IMR-90 (cell line): ENCODE measurements around the gene PEX5. TPM values are rescaled to one million over a fixed set of nuclear protein-coding genes. Genes with fewer than 3 reads are reported as not detected.

Experiments
- ATAC-seq: fragments of 200-7000 bp; cut with Tn5 transposase; 2 replicates; pipeline ENCODE4 v1.9.1; 2020; ENCODE audit warnings: low read depth, mild to moderate bottlenecking, moderate library complexity
- BruUV-seq: library from RNA; stranded (reverse); fragments of 400-500 nt; replicated peaks from 2 replicates; lab custom pipeline; 2021; lab: Mats Ljungman, UMichigan
- CTCF ChIA-PET: fragments of 300-600 bp; formaldehyde crosslinking; extraction: SDS; loops from one replicate; lab custom pipeline; 2021; ENCODE audit warnings: antibody characterized with exemption; lab: Yijun Ruan, JAX
- POLR2A ChIA-PET: fragments of 300-600 bp; sonication (Branson Sonifier 250); formaldehyde crosslinking; loops from one replicate; lab custom pipeline; 2022; ENCODE audit warnings: antibody characterized with exemption; ENCODE audit not compliant: unreplicated experiment; lab: Charles Lee
- DNase-seq: peaks from one replicate; pipeline ENCODE4 v3.0.0; 2013
- H2AFZ ChIP-seq: replicated peaks from 2 replicates; pipeline ENCODE3; 2013; ENCODE audit warnings: low read length, mild to moderate bottlenecking; ENCODE audit not compliant: poor library complexity
- H2AK5ac ChIP-seq: 2 replicates; pipeline ENCODE4 v1.6.1; 2013; ENCODE audit warnings: low read depth, low read length, inconsistent platforms
- H2AK9ac ChIP-seq: replicated peaks from 2 replicates; pipeline ENCODE3; 2013; ENCODE audit warnings: mild to moderate bottlenecking, low read depth, low read length, moderate library complexity; ENCODE audit not compliant: poor library complexity
- H2BK120ac ChIP-seq: 2 replicates; pipeline ENCODE4 v1.6.1; 2013; ENCODE audit warnings: low read depth, low read length, inconsistent platforms
- H2BK15ac ChIP-seq: 3 replicates; pipeline ENCODE4 v1.6.1; 2013; ENCODE audit warnings: low read depth, low read length, inconsistent platforms
- H2BK20ac ChIP-seq: 2 replicates; pipeline ENCODE4 v1.6.1; 2013; ENCODE audit warnings: low read depth, mild to moderate bottlenecking, inconsistent platforms, low read length, moderate library complexity
- H2BK5ac ChIP-seq: 2 replicates; pipeline ENCODE4 v1.6.1; 2013; ENCODE audit warnings: mild to moderate bottlenecking, low read depth, low read length, inconsistent platforms; ENCODE audit not compliant: poor library complexity, severe bottlenecking
- H3K14ac ChIP-seq: replicated peaks from 2 replicates; pipeline ENCODE4 v1.6.1; 2013; ENCODE audit warnings: low read depth, low read length, inconsistent platforms
- H3K18ac ChIP-seq: 2 replicates; pipeline ENCODE4 v1.6.1; 2013; ENCODE audit warnings: low read depth, low read length, control low read depth
- H3K23ac ChIP-seq: 2 replicates; pipeline ENCODE4 v1.6.1; 2013; ENCODE audit warnings: low read depth, low read length, inconsistent platforms
- H3K27ac ChIP-seq: 2 replicates; pipeline ENCODE4 v1.5.1; 2013; ENCODE audit warnings: mild to moderate bottlenecking, control low read depth, low read length; ENCODE audit not compliant: insufficient read depth
- H3K27me3 ChIP-seq: 2 replicates; pipeline ENCODE4 v1.6.1; 2013; ENCODE audit warnings: low read length; ENCODE audit not compliant: control insufficient read depth, insufficient read depth
- H3K36me3 ChIP-seq: 2 replicates; pipeline ENCODE4 v1.6.1; 2013; ENCODE audit warnings: low read length, mixed read lengths; ENCODE audit not compliant: control insufficient read depth, insufficient read depth
- H3K4ac ChIP-seq: 2 replicates; pipeline ENCODE4 v1.6.1; 2013; ENCODE audit warnings: low read depth, low read length, inconsistent platforms
- H3K4me1 ChIP-seq: 2 replicates; pipeline ENCODE4 v1.6.1; 2013; ENCODE audit warnings: low read length, mixed read lengths; ENCODE audit not compliant: control insufficient read depth, insufficient read depth
- H3K4me2 ChIP-seq: 2 replicates; pipeline ENCODE4 v1.6.1; 2013; ENCODE audit warnings: low read depth, mild to moderate bottlenecking, control low read depth, low read length, moderate library complexity
- H3K4me3 ChIP-seq: 2 replicates; pipeline ENCODE4 v1.5.1; 2013; ENCODE audit warnings: low read depth, mild to moderate bottlenecking, control low read depth, low read length, moderate library complexity; ENCODE audit not compliant: insufficient read depth
- H3K56ac ChIP-seq: 2 replicates; pipeline ENCODE4 v1.6.1; 2013; ENCODE audit warnings: low read length, inconsistent platforms; ENCODE audit not compliant: insufficient read depth; ENCODE audit errors: extremely low read depth
- H3K79me1 ChIP-seq, 2 experiments: 2 replicates each; pipeline ENCODE4 v1.6.1; 2013; ENCODE audit warnings: low read length in 2 of 2, inconsistent platforms in 1 of 2, low read depth in 1 of 2
- H3K9ac ChIP-seq: 2 replicates; pipeline ENCODE4 v1.6.1; 2013; ENCODE audit warnings: low read depth, low read length, control low read depth
- H3K9me1 ChIP-seq: 2 replicates; pipeline ENCODE4 v1.6.1; 2013; ENCODE audit warnings: low read length, inconsistent platforms; ENCODE audit not compliant: insufficient read depth
- H3K9me3 ChIP-seq: 2 replicates; pipeline ENCODE4 v1.6.1; 2013; ENCODE audit warnings: low read length; ENCODE audit not compliant: control insufficient read depth, insufficient read depth
- H4K20me1 ChIP-seq: 2 replicates; pipeline ENCODE4 v1.6.1; 2013; ENCODE audit warnings: low read length, inconsistent platforms; ENCODE audit not compliant: insufficient read depth
- H4K5ac ChIP-seq: 2 replicates; pipeline ENCODE4 v1.6.1; 2013; ENCODE audit warnings: mild to moderate bottlenecking, low read depth, low read length, control low read depth
- H4K8ac ChIP-seq, 2 experiments: 2 replicates each; pipeline ENCODE4 v1.6.1; 2013; ENCODE audit warnings: low read depth in 2 of 2, low read length in 2 of 2, control low read depth in 1 of 2, inconsistent platforms in 1 of 2
- H4K91ac ChIP-seq: 2 replicates; pipeline ENCODE4 v1.6.1; 2013; ENCODE audit warnings: low read depth, low read length, inconsistent platforms; ENCODE audit not compliant: insufficient read depth
- BHLHE40 ChIP-seq: fragments of 150-350 bp; IDR thresholded peaks from 2 replicates; pipeline ENCODE4 v1.6.1; 2016; ENCODE audit warnings: mild to moderate bottlenecking, low read depth, low read length
- CEBPB ChIP-seq: IDR thresholded peaks from 2 replicates; pipeline ENCODE4 v1.6.1; 2012; ENCODE audit warnings: low read depth, low read length, improper control_type of control experiment
- CHD1 ChIP-seq: IDR thresholded peaks from 2 replicates; pipeline ENCODE4 v1.6.1; 2012; ENCODE audit warnings: low read depth, low read length, improper control_type of control experiment
- ELK1 ChIP-seq: fragments of 150-350 bp; IDR thresholded peaks from 2 replicates; pipeline ENCODE4 v1.6.1; 2016; ENCODE audit warnings: low read depth, mild to moderate bottlenecking, low read length, moderate library complexity, borderline replicate concordance
- FOS ChIP-seq: fragments of 150-350 bp; IDR thresholded peaks from 2 replicates; pipeline ENCODE4 v1.6.1; 2016; ENCODE audit warnings: low read depth, low read length
- MAFK ChIP-seq: IDR thresholded peaks from 2 replicates; pipeline ENCODE4 v1.6.1; 2012; ENCODE audit warnings: low read depth, low read length, improper control_type of control experiment
- MAZ ChIP-seq: IDR thresholded peaks from 2 replicates; pipeline ENCODE4 v1.6.1; 2012; ENCODE audit warnings: low read depth, mild to moderate bottlenecking, low read length, improper control_type of control experiment, moderate library complexity, borderline replicate concordance
- MXI1 ChIP-seq: IDR thresholded peaks from 2 replicates; pipeline ENCODE4 v1.6.1; 2012; ENCODE audit warnings: low read depth, mild to moderate bottlenecking, low read length, moderate library complexity, borderline replicate concordance
- POLR2A ChIP-seq: IDR thresholded peaks from 2 replicates; pipeline ENCODE4 v1.6.1; 2012; ENCODE audit warnings: mild to moderate bottlenecking, low read depth, low read length
- RAD21 ChIP-seq: IDR thresholded peaks from 2 replicates; pipeline ENCODE4 v1.6.1; 2012; ENCODE audit warnings: low read length, improper control_type of control experiment
- RCOR1 ChIP-seq: IDR thresholded peaks from 2 replicates; pipeline ENCODE4 v1.6.1; 2012; ENCODE audit warnings: mild to moderate bottlenecking, low read length, improper control_type of control experiment; ENCODE audit not compliant: insufficient replicate concordance
- RFX5 ChIP-seq: IDR thresholded peaks from 2 replicates; pipeline ENCODE4 v1.8.0; 2012; ENCODE audit warnings: low read depth, mild to moderate bottlenecking, low read length, moderate library complexity
- SMC3 ChIP-seq: fragments of 150-350 bp; IDR thresholded peaks from 2 replicates; pipeline ENCODE4 v1.6.1; 2016; ENCODE audit warnings: low read depth, mild to moderate bottlenecking, antibody characterized with exemption, low read length, moderate library complexity
- USF2 ChIP-seq: fragments of 150-350 bp; IDR thresholded peaks from 2 replicates; pipeline ENCODE4 v1.6.1; 2017; ENCODE audit warnings: mild to moderate bottlenecking, antibody characterized with exemption, low read length, low read depth
- WGBS, 2 experiments: methylation state at CpG; one replicate each; pipeline versions ENCODE4 v1.1.5 to v1.1.7; 2013; ENCODE audit warnings: missing lambda C conversion rate in 2 of 2; ENCODE audit not compliant: insufficient read length in 1 of 2; ENCODE audit errors: extremely low coverage in 2 of 2; 5-methylcytosine and 5-hydroxymethylcytosine counted together
- dilution Hi-C: fragments of 300-500 bp; cut with HindIII; formaldehyde crosslinking; loops from one replicate; pipeline ENCODE4 v1.14.3; 2018; ENCODE audit warnings: low sequenced_read_pairs; ENCODE audit not compliant: unreplicated experiment
- in situ Hi-C: fragments of 300-500 bp; cut with MboI; formaldehyde crosslinking; loops from 3 replicates; pipeline ENCODE4 v1.14.3; 2019; ENCODE audit warnings: low sequenced_read_pairs, inconsistent platforms, mixed read lengths
- intact Hi-C: fragments of 100-400 bp; cut with micrococcal nuclease; formaldehyde crosslinking; loops from 2 replicates; pipeline ENCODE4 v1.10.0; 2022
- polyA plus RNA-seq, 3 experiments: library from polyadenylated mRNA; depleted of rRNA; stranded (reverse); fragments of >200 nt; gene quantifications; 2 replicates each; pipeline ENCODE4 v1.2.3, GENCODE V29; 2012; ENCODE audit warnings: low replicate concordance in 1 of 3
- total RNA-seq: library from RNA; depleted of rRNA; stranded (reverse); fragments of >200 nt; gene quantifications from 2 replicates; pipeline ENCODE4 v1.2.3, GENCODE V29; 2012
- TF ChIP-seq, protein P1 (sequence below): conservative IDR thresholded peaks from 2 replicates; pipeline ENCODE4 v1.5.1; 2012; ENCODE audit warnings: mild to moderate bottlenecking, low read depth, low read length, improper control_type of control experiment

The PEX5 gene
- total and polyA plus RNA-seq, 2 of the 4 experiments (the other 2 are of a cell fraction), result 14.4 to 18.3 TPM

DNA sequence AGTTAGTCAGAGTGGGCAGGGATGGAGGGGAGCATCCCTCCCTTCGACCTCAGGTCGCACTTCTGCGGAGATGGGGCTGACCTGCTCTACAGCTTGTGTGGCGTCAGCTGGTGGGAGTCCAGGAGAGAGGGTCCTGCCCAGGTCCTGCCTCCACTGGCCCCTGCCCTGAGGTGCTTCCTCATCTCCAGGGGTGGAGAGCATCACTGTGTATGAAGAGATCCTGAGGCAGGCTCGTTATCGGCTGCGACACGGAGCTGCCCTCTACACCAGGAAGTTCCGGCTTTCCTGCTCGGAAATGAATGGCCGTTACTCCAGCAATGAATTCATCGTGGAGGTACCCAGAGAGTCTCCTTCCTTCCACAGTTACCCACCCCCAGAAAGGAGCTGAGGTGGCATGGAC is 39.1 kb upstream of the PEX5 start:
- Histone ChIP-seq H4K91ac (no peak overlapping the region), H2AK9ac (no peak overlapping the region), H2BK120ac (no peak overlapping the region), H3K18ac (no peak overlapping the region), H2AK5ac (no peak overlapping the region), H3K79me1 (no peaks in the 10 kb centered on the region), H3K9me1 (no peaks in the 10 kb centered on the region), H2BK20ac (no peak overlapping the region), H3K14ac (no peak overlapping the region), H2BK5ac (no peak overlapping the region), H3K4me3 (no peak overlapping the region), H3K36me3 (peaks cover 42% of the 10 kb centered on the region), H3K27me3 (no peaks in the 10 kb centered on the region), H4K8ac (no peak overlapping the region), H3K9ac (no peak overlapping the region), H3K4me1 (no peaks in the 10 kb centered on the region), H3K23ac (no peak overlapping the region), H2AFZ (no peak overlapping the region), H3K9me3 (no peaks in the 10 kb centered on the region), H2BK15ac (no peak overlapping the region), H4K5ac (no peak overlapping the region), H3K4me2 (no peak overlapping the region), H3K27ac (no peak overlapping the region), H4K20me1 (no peaks in the 10 kb centered on the region; the same call in 1 of the 2 replicates), H3K4ac (no peak overlapping the region), H3K56ac (no peak overlapping the region)
- WGBS, 2 experiments, result 100% methylated on average over 1 of the region's 12 CpGs; no CpG with 5 or more reads in 1 of the 2 experiments
- dilution Hi-C loops, result no loop called here
- POLR2A ChIA-PET, result no interaction called here
- intact Hi-C loops, result no loop called here
- no TSS peak for BruUV-seq
- no peak for ATAC-seq
- in situ Hi-C loops, result no loop called here
- no peak for DNase-seq
- CTCF ChIA-PET, result no interaction called here
- TF ChIP-seq RAD21 (no peak), MXI1 (no peak), POLR2A (no peak), CHD1 (no peak), MAFK (no peak), RFX5 (no peak), CEBPB (no peak), FOS (no peak), BHLHE40 (no peak), RCOR1 (no peak), ELK1 (no peak), USF2 (no peak), SMC3 (no peak), MAZ (no peak)
- TF ChIP-seq, protein P1, sequence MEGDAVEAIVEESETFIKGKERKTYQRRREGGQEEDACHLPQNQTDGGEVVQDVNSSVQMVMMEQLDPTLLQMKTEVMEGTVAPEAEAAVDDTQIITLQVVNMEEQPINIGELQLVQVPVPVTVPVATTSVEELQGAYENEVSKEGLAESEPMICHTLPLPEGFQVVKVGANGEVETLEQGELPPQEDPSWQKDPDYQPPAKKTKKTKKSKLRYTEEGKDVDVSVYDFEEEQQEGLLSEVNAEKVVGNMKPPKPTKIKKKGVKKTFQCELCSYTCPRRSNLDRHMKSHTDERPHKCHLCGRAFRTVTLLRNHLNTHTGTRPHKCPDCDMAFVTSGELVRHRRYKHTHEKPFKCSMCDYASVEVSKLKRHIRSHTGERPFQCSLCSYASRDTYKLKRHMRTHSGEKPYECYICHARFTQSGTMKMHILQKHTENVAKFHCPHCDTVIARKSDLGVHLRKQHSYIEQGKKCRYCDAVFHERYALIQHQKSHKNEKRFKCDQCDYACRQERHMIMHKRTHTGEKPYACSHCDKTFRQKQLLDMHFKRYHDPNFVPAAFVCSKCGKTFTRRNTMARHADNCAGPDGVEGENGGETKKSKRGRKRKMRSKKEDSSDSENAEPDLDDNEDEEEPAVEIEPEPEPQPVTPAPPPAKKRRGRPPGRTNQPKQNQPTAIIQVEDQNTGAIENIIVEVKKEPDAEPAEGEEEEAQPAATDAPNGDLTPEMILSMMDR, result no peak
